Left ventricle myocardium inferior (tissue), 1 donor: Measurements from ENCODE around the gene DHRSX. TPM values are rescaled to one million over a fixed set of nuclear protein-coding genes. Genes with fewer than 3 reads are reported as not detected.
"Not testable (repeated sequence)": the region's sequence is repeated elsewhere in the genome, so short reads cannot be mapped to it uniquely, and the experiment has no call there.

ENCODE experiments used
- DNase-seq: peaks from one replicate; pipeline ENCODE4 v3.0.0-alpha.2; 2020
- H3K27ac ChIP-seq: fragments of 200-600 bp; replicated peaks from 2 replicates; pipeline ENCODE4 v1.8.0; 2021
- H3K27me3 ChIP-seq: fragments of 200-600 bp; 2 replicates; pipeline ENCODE4 v1.8.0; 2021; ENCODE audit warnings: low read depth
- H3K36me3 ChIP-seq: fragments of 200-600 bp; 2 replicates; pipeline ENCODE4 v1.8.0; 2021
- H3K4me1 ChIP-seq: fragments of 200-600 bp; 2 replicates; pipeline ENCODE4 v1.8.0; 2021
- H3K4me3 ChIP-seq: fragments of 200-600 bp; 2 replicates; pipeline ENCODE4 v1.8.0; 2021; ENCODE audit warnings: mild to moderate bottlenecking, moderate library complexity
- H3K9me3 ChIP-seq: fragments of 200-600 bp; replicated peaks from 2 replicates; pipeline ENCODE4 v1.8.0; 2021
- intact Hi-C: fragments of 100-400 bp; cut with micrococcal nuclease; formaldehyde crosslinking; loops from one replicate; pipeline ENCODE4 v1.11.0; 2022
- total RNA-seq: library from RNA; stranded (reverse); fragmentation: NEBNext Ultra II Directional; extraction: Animal tissue kit (Norgen Biotek cat#: 25700); gene quantifications from one replicate; pipeline ENCODE4 v1.2.1, GENCODE V29; 2021
- TF ChIP-seq, protein P1 (sequence below): fragments of 200-600 bp; IDR thresholded peaks from 2 replicates; pipeline ENCODE4 v1.8.0; 2021; ENCODE audit warnings: antibody characterized with exemption, mild to moderate bottlenecking, borderline replicate concordance
- donor health status: DM: no; HTN: yes; CAD: no; lungs with severe emphysema.

DHRSX gene
- total RNA-seq, 1 donor from 2014 or later = 35.3 TPM

DNA sequence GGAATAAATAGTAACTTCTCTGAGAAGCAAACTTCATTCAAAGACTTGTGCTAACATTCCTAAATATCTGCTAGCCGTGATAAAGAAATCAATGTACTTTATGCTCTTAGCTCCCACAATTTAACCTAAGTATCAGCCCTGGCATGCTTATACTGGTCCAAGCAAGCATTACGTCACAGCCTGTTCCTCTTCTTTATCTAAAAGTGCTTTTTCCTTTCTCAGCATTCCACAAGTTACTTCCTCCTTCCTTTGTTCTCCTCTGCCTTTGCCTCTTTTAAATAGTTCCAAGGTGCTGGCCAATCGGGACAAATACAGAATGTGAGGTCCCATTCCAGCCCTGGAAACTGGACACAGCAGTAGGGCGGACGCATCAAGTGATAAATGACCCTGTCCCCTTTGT lies 249.6 kb downstream of the DHRSX start:
- no peak for DNase-seq
- Histone ChIP-seq H3K4me3 (no peak overlapping the region), H3K27me3 (no peaks in the 10 kb centered on the region), H3K27ac (no peak overlapping the region), H3K4me1 (no peaks in the 10 kb centered on the region), H3K36me3 (peaks cover 6% of the 10 kb centered on the region), H3K9me3 (peaks cover 12% of the 10 kb centered on the region)
- TF ChIP-seq, protein P1, sequence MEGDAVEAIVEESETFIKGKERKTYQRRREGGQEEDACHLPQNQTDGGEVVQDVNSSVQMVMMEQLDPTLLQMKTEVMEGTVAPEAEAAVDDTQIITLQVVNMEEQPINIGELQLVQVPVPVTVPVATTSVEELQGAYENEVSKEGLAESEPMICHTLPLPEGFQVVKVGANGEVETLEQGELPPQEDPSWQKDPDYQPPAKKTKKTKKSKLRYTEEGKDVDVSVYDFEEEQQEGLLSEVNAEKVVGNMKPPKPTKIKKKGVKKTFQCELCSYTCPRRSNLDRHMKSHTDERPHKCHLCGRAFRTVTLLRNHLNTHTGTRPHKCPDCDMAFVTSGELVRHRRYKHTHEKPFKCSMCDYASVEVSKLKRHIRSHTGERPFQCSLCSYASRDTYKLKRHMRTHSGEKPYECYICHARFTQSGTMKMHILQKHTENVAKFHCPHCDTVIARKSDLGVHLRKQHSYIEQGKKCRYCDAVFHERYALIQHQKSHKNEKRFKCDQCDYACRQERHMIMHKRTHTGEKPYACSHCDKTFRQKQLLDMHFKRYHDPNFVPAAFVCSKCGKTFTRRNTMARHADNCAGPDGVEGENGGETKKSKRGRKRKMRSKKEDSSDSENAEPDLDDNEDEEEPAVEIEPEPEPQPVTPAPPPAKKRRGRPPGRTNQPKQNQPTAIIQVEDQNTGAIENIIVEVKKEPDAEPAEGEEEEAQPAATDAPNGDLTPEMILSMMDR = no peak
- intact Hi-C loops = no loop called here

DNA sequence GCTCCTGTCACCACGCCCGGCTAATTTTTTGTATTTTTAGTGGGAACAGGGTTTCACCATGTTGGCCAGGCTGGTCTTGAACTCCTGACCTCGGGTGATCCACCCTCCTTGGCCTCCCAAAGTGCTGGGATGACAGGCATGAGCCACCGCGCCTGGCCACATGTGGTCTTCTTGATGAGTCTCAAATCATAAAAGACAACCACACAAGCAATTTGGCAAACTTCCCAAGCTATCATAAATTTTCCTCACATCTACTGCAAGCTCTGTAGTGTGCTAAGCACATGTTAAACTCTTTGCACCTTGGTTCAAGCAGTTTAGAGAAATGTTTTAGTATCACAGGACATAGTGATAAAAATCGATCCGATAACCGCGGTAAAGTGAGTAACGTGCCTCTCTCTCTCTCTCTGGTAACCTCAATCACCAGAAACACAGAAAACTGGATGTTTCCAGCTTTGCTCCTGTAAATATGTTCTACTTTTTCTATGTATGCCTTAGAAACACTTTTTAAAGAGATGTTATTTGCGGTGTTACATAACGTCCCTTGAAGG lies 256.8 kb downstream of the DHRSX start:
- no peak overlapping the region for H3K27ac ChIP-seq
- intact Hi-C loops = no loop called here
- H3K4me3 ChIP-seq = no peak overlapping the region
- TF ChIP-seq, protein P1 = no peak
- no peaks in the 10 kb centered on the region for H3K27me3 ChIP-seq
- H3K36me3 ChIP-seq = peaks cover 40% of the 10 kb centered on the region
- H3K4me1 ChIP-seq = no peaks in the 10 kb centered on the region
- no peak for DNase-seq
- H3K9me3 ChIP-seq = no peaks in the 10 kb centered on the region

DNA sequence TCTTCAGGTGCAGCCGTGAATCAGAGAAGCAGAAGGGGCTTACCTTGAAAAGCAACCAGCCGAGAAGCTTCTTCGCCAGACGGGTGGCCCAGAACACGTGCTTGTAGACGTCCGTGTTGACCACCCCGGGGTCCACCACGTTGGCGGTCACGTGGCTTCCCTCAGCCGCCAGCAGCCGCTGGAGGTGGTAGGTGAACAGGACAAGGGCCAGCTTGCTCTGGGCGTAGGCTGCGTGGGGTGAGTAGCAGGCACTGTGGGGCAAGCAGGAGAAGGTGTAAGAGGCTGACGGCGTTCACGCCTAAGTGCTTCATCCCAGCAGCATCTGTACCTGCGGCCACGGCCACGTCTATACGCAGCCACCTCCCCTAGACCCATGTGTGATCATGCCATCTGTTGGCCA lies 257.8 kb downstream of the DHRSX start:
- Histone ChIP-seq H3K27ac (no peak overlapping the region), H3K36me3 (peaks cover 40% of the 10 kb centered on the region), H3K9me3 (no peaks in the 10 kb centered on the region), H3K27me3 (no peaks in the 10 kb centered on the region), H3K4me3 (no peak overlapping the region), H3K4me1 (no peaks in the 10 kb centered on the region)
- intact Hi-C loops = no loop called here
- no peak for DNase-seq
- TF ChIP-seq, protein P1 = no peak

DNA sequence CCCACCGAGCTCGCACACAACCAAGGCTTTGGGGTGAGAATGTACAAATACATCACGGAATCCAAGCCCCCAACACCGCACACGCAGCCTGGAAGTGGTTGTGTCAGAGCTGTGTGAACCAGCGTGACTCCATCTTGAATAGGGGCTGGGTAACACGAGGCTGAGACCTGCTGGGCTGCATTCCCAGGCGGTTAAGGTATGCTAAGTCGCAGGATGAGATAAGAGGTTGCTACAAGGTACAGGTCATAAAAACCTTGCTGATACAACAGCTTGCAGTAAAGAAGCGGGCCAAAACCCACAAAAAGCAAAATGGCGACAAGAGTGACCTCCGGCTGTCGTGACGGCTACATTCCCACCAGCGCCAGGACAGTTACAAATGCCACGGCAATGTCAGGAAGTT lies 258.4 kb downstream of the DHRSX start:
- H3K4me3 ChIP-seq = no peak overlapping the region
- TF ChIP-seq, protein P1 = no peak
- DNase-seq = no peak
- H3K27me3 ChIP-seq = no peaks in the 10 kb centered on the region
- H3K27ac ChIP-seq = no peak overlapping the region
- no peaks in the 10 kb centered on the region for H3K9me3 ChIP-seq
- no peaks in the 10 kb centered on the region for H3K4me1 ChIP-seq
- H3K36me3 ChIP-seq = peaks cover 40% of the 10 kb centered on the region
- intact Hi-C loops = no loop called here

DNA sequence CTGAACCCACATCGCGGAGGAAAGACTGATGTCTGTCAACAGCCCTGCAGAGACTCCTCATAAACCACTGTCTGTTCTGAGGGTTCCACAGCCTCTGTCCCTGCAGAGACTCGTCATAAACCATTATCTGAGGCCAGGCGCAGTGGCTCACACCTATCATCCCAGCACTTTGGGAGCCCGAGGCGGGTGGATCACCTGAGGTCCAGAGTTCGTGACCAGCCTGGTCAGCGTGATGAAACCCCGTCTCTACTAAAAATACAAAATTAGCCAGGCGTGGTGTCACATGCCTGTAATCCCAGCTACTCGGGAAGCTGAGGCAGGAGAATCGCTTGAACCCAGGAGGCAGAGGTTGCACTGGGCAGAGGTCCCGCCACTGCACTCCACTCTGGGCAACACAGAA lies 259.3 kb downstream of the DHRSX start:
- H3K4me3 ChIP-seq, H3K4me1 ChIP-seq, H3K27ac ChIP-seq, DNase-seq, intact Hi-C loops, H3K27me3 ChIP-seq, H3K9me3 ChIP-seq: not testable (repeated sequence)
- peaks cover 40% of the 10 kb centered on the region for H3K36me3 ChIP-seq

DNA sequence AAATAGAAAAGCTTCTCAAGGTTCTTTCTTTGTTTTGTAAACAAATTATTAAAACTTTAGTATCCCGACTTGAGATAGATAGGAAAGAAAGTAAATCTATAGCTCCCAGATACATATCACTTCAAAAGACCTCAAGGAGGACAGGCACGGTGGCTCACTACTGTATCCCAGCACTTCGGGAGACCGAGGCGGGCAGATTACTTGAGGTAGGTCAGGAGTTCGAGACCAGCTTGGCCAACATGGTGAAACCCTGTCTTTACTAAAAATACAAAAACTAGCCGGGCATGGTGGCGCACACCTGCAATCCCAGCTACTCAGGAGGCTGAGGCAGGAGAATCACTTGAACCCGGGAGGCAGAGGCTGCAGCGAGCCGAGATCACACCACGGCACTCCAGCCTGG lies 260.0 kb downstream of the DHRSX start:
- H3K9me3 ChIP-seq, H3K4me3 ChIP-seq, DNase-seq, H3K27me3 ChIP-seq, H3K4me1 ChIP-seq, H3K27ac ChIP-seq, intact Hi-C loops: not testable (repeated sequence)
- peaks cover 42% of the 10 kb centered on the region for H3K36me3 ChIP-seq

DNA sequence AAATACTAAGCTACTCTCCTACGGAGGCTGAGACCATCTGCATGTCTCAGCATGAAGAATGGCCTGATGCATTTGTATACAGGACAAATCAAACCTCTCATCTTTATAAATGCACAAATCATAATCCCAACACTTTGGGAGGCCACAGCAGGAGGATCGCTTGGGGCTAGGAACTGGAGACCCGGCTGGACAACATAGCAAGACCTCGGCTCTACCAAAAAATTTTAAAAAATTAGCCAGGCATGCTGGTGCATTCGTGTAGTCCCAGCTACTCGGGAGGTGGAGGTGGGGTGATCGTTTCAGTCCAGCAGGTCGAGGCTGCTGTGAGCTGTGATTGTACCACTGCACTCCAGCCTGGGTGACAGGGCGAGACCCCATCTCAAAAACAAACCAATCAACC lies 262.8 kb downstream of the DHRSX start:
- Histone ChIP-seq H3K27me3 (no peaks in the 10 kb centered on the region), H3K4me1 (no peaks in the 10 kb centered on the region), H3K4me3 (no peak overlapping the region), H3K36me3 (peaks cover 42% of the 10 kb centered on the region), H3K9me3 (no peaks in the 10 kb centered on the region), H3K27ac (no peak overlapping the region)
- DNase-seq = no peak
- intact Hi-C loops = no loop called here
- TF ChIP-seq, protein P1 = no peak
